Measurements from ENCODE around the gene MAD1L1. TPM values are rescaled to one million over a fixed set of nuclear protein-coding genes. Genes with fewer than 3 reads are reported as not detected.

MAD1L1 gene
- total and polyA plus RNA-seq, 2 of the 8 experiments (the other 6 are each of a cell fraction or from before 2014, with no cell fraction given): 40.4 to 44.6 TPM

- TF ChIP-seq CHD7 (IDR thresholded peaks at IDR 0.05; ENCODE audit: insufficient replicate concordance, low read length): no peak
Measured at GRCh38 chr7:1956141-1956540, 276.6 kb downstream of the MAD1L1 start (continued).
